Daoy (cell line): ENCODE results near the gene MAP3K7. TPM values are rescaled to one million over a fixed set of nuclear protein-coding genes. Genes with fewer than 3 reads are reported as not detected.

Experiments
- DNase-seq: peaks from one replicate; pipeline ENCODE4 v3.0.0-alpha.2; 2015; ENCODE audit warnings: low read depth
- total RNA-seq: library from RNA; depleted of rRNA; stranded (reverse); fragments of >200 nt; shearing (Covaris generic); gene quantifications from 2 replicates; pipeline ENCODE4 v1.2.3, GENCODE V29; 2014

The MAP3K7 gene
- total RNA-seq, 1 experiment from 2014 or later = 19.1 TPM

- no peak for DNase-seq
Measured at GRCh38 chr6:90530882-90531281, 56.0 kb downstream of the MAP3K7 start.

- no peak for DNase-seq
Measured at GRCh38 chr6:90525421-90525820, 61.5 kb downstream of the MAP3K7 start.

- DNase-seq = no peak
Measured at GRCh38 chr6:90523779-90524310, 63.0 kb downstream of the MAP3K7 start.

GRCh38 chr6:90521955-90522354, 64.9 kb downstream of the MAP3K7 start:
- no peak for DNase-seq

- DNase-seq = no peak
Measured at GRCh38 chr6:90516074-90516660, 70.7 kb downstream of the MAP3K7 start.

- no peak for DNase-seq
Measured at GRCh38 chr6:90514496-90514895, 72.4 kb downstream of the MAP3K7 start.

- no peak for DNase-seq
Measured at GRCh38 chr6:90508753-90509152, 78.1 kb downstream of the MAP3K7 start.

GRCh38 chr6:90502866-90503407, 83.9 kb downstream of the MAP3K7 start:
- no peak for DNase-seq

GRCh38 chr6:90502381-90502780, 84.5 kb downstream of the MAP3K7 start:
- DNase-seq = no peak

GRCh38 chr6:90500458-90500857, 86.4 kb downstream of the MAP3K7 start:
- no peak for DNase-seq

GRCh38 chr6:90497411-90497810, 89.5 kb downstream of the MAP3K7 start:
- no peak for DNase-seq

- DNase-seq = no peak
Measured at GRCh38 chr6:90496258-90497016, 90.4 kb downstream of the MAP3K7 start.

GRCh38 chr6:90495216-90495817, 91.6 kb downstream of the MAP3K7 start:
- no peak for DNase-seq

GRCh38 chr6:90494067-90494780, 92.6 kb downstream of the MAP3K7 start:
- DNase-seq = no peak

- no peak for DNase-seq
Measured at GRCh38 chr6:90493332-90493731, 93.5 kb downstream of the MAP3K7 start.

GRCh38 chr6:90492798-90493197, 94.1 kb downstream of the MAP3K7 start:
- DNase-seq = no peak

GRCh38 chr6:90492369-90492768, 94.5 kb downstream of the MAP3K7 start:
- no peak for DNase-seq

GRCh38 chr6:90490030-90490716, 96.7 kb downstream of the MAP3K7 start:
- no peak for DNase-seq

- DNase-seq = no peak
Measured at GRCh38 chr6:90488816-90489215, 98.1 kb downstream of the MAP3K7 start.

- DNase-seq = no peak
Measured at GRCh38 chr6:90485635-90486277, 101.1 kb downstream of the MAP3K7 start.

GRCh38 chr6:90484903-90485302, 102.0 kb downstream of the MAP3K7 start:
- DNase-seq = no peak
